GM19023 (cell line): ENCODE data around the gene ACTG2.
"Not testable (repeated sequence)": the region's sequence is repeated elsewhere in the genome, so short reads cannot be mapped to it uniquely, and the experiment has no call there.

Experiments
- ATAC-seq: cut with Tn5 transposase; IDR thresholded peaks from one replicate; pipeline ENCODE4 v1.9.1; 2021; ENCODE audit warnings: mild to moderate bottlenecking, moderate library complexity; ENCODE audit not compliant: unreplicated experiment

Gene ACTG2

DNA sequence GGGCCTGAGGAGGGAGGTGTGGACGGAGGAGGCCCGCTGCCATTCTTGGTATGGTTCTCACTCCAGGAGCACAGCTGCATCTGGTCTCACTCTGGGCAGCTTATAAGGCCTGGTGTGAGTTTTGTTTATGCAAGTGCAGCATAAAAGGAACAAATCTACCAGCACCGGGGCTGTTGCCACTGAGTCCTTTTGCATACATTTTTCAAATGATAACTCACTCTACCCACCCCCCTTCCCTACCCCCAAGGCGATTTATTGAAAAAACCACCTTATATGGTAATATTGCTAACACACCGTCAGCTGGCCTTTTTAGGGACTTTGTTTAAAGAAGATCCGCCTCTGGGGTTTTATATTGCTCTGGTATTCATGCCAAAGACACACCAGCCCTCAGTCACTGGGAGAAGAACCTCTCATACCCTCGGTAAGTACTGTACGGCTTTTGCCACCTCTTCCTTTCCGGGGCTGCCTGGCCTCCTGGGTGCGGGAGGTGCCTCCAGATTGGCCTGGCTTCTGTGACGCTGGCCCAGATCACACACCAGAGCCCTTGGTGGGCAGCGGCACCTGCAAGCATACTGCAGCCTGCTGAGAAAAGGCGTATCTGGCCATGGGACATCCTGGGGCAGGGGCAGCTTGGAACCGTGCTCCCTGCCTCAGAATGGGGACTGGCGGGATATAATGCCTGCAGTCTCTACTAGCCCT, at the start of gene ACTG2:
Gene ACTG2 (plus strand): TSS at position 378 of the 699 bp plus-strand sequence. CDS start 8,304 bp downstream, outside the sequence.
- no peak for ATAC-seq

DNA sequence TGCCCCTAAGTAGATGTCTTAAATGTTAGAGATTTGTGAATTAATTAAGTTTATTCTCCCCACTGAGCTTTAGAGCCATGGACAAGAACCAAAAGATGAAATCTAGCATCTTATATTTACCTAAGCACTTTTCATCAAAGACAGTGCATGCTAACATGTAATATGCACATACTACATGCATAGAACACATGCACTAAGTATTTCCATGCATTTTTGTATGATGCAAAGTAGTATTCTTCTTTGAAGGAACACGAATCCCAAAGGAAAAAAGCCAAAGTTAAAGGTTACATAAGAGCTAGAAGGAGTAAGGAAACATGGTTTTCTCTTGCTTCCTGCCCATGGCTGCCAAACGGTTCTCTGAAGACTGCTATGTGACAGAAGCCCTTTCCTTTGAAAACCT, 48.7 kb upstream of the ACTG2 start:
- no peak for ATAC-seq

- no peak for ATAC-seq
Observed at GRCh38 chr2:73850009-73850408, 42.8 kb upstream of the ACTG2 start.

DNA sequence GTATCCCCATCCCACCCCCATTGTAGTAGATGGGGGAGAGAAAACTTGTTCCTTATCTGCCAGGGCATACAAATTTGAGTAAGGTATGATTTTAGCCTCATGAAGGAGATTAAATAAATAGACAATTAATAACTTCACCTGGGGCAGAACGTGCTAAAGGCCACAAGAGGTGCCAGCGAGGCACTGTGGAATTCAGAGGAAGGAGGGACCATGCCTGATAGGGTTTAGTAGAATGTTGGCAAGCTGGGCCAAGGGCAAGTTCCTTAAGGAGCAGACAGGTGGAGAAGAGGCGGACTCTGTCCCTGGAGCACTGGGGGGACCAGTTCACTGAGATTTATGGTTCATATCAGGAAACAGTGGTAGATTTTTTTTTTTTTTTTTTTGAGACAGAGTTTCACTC, 41.5 kb upstream of the ACTG2 start:
- ATAC-seq: no peak

DNA sequence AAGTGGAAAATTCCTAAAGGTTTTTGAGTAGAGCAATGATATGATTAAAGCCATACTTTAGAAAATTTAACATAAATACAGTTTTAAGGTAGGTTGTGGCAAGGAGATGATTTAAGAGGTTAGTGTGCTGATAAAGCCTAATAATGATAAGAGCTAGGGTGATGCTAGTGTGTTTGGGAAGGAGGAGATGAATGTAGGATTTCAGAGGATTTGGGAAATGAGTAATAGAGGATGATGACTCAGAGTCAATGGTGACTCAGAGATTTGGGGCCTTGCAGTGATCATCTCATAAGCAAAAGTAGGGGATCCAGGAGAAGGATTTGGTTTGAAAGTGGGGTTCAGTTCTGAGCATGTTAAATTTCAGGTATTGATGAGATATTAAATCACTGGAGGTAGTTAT, 40.8 kb upstream of the ACTG2 start:
- no peak for ATAC-seq

- ATAC-seq: no peak
Observed at GRCh38 chr2:73855526-73855925, 37.3 kb upstream of the ACTG2 start.

DNA sequence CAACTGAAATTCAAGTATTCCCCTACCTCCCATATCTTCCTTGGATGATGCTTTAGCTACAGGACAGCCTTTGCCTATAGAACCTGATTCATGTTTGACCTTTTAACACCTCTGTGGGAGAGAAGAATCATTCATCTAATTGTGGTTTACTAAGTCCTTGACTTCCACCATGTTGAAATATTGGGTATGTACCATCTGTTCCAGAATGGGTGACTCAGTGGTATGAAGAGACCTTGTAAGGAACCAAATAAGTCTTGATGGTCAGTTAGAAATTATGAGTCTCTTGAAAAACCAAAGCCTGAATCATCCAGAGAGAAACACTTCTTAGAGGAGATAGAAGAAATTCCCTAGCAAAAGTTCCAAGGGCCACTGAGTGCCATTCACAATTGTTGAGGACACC, 36.6 kb upstream of the ACTG2 start:
- no peak for ATAC-seq

DNA sequence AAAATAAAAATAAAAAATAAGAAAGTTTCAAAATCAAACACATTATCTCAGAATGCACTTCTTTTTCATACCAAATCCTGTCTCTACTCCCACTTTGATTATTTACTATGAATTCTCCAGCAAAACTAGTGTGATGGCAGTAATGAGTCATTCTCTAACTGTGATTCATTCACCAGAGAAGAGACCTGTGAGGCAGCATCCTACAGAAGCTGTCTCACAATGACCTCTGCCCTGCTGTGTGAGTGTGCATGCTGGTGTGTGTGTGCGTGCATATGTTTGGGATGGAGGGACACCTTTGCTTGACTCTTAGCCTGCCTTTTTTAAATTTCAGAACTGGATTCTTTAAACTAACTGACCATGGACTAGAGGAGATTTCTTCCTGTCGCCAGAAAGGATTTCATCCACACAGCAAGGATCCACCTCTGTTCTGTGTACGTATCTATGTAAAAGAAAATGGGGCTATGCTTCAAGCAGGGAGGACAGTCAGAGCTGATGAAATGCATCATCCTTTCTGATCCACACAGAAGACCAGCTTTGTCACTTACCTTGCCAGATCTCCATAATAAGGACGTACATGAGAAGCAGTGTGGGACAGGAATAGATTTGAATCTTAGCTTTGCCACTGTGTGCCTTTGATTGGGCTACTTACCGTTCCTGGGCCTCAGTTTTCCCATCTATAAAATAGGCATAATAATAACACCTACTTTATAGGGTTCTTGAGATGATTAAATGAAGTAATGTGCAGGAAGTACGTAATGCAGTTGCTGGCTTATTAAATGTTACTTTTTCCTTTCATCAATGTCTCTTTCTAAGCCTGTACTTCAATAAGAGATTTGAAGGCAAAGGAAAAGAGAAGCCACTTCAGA, 32.9 kb upstream of the ACTG2 start:
- ATAC-seq: no peak

DNA sequence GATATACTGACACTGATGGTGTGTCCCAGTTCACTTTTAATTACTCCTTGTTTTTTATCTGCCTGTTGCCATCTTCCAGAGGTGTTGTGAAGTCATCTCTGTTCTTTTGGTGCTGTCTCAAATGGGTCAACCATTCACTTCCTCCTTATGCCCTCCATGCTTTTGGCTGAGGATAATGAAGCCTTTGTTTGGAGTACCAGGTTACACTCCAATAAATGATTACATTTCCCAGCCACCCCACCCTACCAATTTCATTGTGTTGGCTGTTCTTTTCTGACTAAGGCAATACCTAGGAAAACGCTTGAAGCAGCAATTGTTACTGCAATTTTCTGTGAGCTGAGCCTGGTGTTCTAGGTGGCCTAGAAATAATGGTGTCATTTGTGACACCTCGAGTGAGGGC, 29.8 kb upstream of the ACTG2 start:
- no peak for ATAC-seq

GRCh38 chr2:73868204-73868978, 24.4 kb upstream of the ACTG2 start:
- no peak for ATAC-seq

- no peak for ATAC-seq
Observed at GRCh38 chr2:73870084-73870483, 22.7 kb upstream of the ACTG2 start.

GRCh38 chr2:73877071-73877802, 15.6 kb upstream of the ACTG2 start:
- no peak for ATAC-seq

DNA sequence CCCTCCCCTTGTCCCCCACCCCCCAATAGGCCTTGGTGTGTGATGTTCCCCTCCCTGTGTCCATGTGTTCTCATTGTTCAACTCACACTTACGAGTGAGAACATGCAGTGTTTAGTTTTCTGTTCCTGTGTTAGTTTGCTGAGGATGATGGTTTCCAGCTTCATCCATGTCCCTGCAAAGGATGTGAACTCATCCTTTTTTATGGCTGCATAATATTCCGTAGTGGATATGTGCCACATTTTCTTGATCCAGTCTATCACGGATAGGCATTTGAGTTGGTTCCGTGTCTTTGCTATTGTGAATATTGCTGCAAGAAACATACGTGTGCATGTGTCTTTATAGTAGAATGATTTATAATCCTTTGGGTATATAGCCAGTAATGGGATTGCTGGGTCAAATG, 14.8 kb upstream of the ACTG2 start:
- ATAC-seq: not testable (repeated sequence)

DNA sequence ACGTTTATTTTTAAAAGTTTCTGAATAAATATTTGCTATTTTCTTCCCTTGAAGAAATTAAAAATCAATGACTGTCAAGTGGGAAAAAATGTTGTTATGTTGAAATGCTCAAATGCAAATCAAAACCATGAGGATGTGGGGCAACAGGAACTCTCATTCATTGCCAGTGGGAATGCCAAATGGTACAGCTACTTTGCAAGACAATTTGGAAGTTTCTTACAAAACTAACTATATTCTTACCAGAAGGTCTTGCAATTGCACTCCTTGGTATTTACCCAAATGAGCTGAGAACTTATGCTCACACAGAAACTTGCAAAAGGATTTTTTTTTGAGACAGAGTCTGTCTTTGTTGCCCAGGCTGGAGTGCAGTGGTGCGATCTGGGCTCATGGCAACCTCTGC, 7.4 kb upstream of the ACTG2 start:
- no peak for ATAC-seq

- ATAC-seq: no peak
Observed at GRCh38 chr2:73886357-73886756, 6.5 kb upstream of the ACTG2 start.

- ATAC-seq: not testable (repeated sequence)
Observed at GRCh38 chr2:73887596-73888353, 5.0 kb upstream of the ACTG2 start.

DNA sequence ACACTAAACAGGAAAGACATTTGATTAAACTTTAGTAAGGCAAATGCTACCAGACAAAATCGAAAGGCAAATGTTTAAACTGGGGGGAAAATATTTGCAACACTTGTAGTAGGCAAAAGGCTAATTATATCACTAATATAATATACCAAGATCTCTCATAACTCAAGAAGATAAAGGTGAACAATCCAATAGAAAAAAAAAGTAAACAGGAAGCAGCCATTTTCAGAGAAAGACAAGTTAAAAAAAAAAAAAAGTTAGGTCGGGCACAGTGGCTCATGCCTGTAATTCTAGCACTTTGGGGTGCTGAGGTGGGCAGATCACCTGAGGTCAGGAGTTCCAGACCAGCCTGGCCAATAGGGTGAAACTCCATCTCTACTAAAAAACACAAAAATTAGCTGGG, 4.4 kb upstream of the ACTG2 start:
- no peak for ATAC-seq

DNA sequence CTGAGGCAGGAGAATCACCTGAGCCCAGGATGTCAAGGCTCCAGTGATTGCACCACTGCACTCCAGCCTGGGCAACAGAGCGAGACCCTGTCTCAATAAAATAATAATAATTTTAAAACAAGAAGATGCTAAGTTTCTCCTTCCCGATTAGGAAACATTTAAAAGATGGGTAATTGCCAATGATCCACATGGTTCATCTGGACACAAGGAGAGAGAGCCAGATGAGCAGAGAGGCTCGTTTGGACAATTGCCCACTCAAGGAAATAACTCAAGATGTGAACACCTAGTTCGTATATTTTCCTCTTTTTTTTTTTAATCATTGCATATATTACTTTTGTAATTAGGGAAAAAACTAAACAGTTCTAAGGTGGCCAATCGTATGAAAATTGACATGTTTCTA, 3.6 kb upstream of the ACTG2 start:
- no peak for ATAC-seq

DNA sequence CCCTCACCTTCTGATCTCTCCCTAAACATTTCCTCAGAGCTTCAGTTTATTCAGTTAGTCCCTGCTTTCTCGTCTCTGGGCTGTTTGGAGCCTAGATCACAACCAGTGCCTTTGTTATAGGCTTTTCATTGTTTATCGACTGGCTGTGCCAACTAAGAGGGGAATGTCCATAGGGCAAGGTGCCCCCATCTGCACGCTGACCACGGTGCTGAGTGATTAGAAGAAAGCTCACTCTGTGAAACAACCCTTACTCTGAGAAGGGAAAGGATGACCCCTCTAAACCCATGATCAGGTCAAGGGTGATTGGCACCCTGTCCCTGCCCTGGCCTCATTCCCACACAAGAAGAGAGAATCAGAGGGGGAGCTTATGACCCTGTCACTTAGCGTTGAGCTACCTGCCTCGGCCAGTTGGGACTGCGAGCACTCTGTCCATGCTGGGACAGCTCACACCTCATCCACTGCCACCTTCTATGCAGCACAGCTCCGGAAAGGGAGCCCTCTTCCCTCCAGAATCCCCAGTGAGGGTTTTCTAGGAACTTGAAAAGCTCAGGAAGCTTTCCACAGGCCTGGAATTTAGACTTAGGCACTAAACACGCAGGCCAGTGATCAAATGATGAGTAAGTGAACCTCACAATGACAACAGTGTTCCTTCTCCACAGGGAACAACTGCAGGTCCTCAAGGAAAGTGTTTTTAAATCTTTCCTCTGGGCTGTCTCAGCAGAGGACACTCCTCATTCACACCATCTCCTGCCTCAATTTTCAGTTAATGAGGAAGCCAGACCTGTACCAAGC, 2.3 kb upstream of the ACTG2 start:
- ATAC-seq: no peak
